HEK293T (cell line): ENCODE results near the gene CDHR4.

Experiments used
- ARNT ChIP-seq: fragments of 450-650 bp; IDR thresholded peaks from 2 replicates; pipeline ENCODE4 v1.6.1; 2017; ENCODE audit warnings: mild to moderate bottlenecking
- BHLHE40 ChIP-seq: fragments of 450-650 bp; IDR thresholded peaks from 2 replicates; pipeline ENCODE4 v1.6.1; 2016; ENCODE audit warnings: mild to moderate bottlenecking, moderate library complexity, borderline replicate concordance
- CTBP1 ChIP-seq: fragments of 450-650 bp; IDR thresholded peaks from 2 replicates; pipeline ENCODE4 v1.6.1; 2016; ENCODE audit warnings: borderline replicate concordance
- FOXA1 ChIP-seq: fragments of 450-650 bp; IDR thresholded peaks from 2 replicates; pipeline ENCODE4 v1.6.1; 2016; ENCODE audit warnings: mild to moderate bottlenecking
- HDGF ChIP-seq: fragments of 450-650 bp; IDR thresholded peaks from 2 replicates; pipeline ENCODE4 v1.6.1; 2017; ENCODE audit warnings: antibody characterized with exemption, borderline replicate concordance
- LEF1 ChIP-seq: fragments of 450-650 bp; IDR thresholded peaks from 2 replicates; pipeline ENCODE4 v1.6.1; 2017; ENCODE audit warnings: mild to moderate bottlenecking, borderline replicate concordance
- NFRKB ChIP-seq: fragments of 450-650 bp; IDR thresholded peaks from 2 replicates; pipeline ENCODE4 v1.6.1; 2016; ENCODE audit warnings: mild to moderate bottlenecking, moderate library complexity
- SP1 ChIP-seq: fragments of 450-650 bp; IDR thresholded peaks from 2 replicates; pipeline ENCODE4 v1.6.1; 2017
- SUZ12 ChIP-seq: fragments of 450-650 bp; IDR thresholded peaks from 2 replicates; pipeline ENCODE4 v1.6.1; 2016; ENCODE audit warnings: mild to moderate bottlenecking
- TARDBP ChIP-seq: fragments of 450-650 bp; IDR thresholded peaks from 2 replicates; pipeline ENCODE4 v1.6.1; 2016

DNA sequence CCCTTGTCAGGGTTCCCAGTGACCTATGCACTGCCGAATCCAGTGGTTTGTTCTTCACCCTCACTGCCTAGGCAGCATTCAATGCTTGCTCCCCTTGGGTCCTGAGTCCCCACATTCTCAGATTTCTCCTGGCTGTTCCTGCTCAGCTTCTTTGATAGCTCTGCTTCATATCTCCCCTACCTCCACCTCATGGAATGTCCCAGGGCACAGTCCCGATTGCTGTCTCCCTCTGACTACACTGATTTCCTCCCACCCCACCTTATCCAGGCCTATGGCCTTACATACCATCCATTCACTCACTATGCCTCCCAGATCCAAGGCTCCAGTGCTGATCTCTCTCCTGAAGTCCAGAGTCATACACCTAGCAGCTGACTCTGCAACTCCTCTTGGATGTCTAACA is 1.5 kb upstream of the CDHR4 start:
- TF ChIP-seq LEF1 (no peak), SUZ12 (no peak), BHLHE40 (no peak), SP1 (no peak), NFRKB (no peak), FOXA1 (no peak), HDGF (no peak), TARDBP (no peak), ARNT (no peak), CTBP1 (no peak)
